ENCODE results near the gene SNAP91. TPM values are rescaled to one million over a fixed set of nuclear protein-coding genes. Genes with fewer than 3 reads are reported as not detected.

SNAP91 gene
- total and polyA plus RNA-seq, 4 donors = not detected

DNA sequence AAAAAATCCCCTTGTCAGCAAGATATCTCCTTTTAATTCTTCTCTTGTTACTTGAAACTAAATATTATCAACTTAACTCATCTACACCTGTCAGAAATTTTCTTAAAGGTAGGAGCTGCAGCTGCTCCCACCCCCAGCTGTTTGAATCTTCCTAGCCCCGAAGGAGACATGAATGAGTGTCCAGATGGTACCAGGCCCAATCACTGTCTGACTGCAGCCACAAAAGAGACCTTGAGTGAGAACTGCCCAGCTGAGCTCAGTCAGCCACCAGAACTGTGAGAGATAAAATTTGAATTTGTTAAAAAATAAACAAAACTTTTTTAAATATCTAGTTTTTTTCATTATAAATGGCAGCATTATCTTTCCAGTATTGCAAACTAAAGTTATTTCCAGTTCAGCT is 111.8 kb downstream of the SNAP91 start:
- H3K4me1 ChIP-seq (ENCODE audit: control insufficient read depth in 4 of 4, insufficient read depth in 4 of 4, low read length in 3 of 4) = no peaks in the 10 kb centered on the region
- WGBS = 79% methylated on average over 1 of the region's 1 CpG
- TF ChIP-seq, protein P1, sequence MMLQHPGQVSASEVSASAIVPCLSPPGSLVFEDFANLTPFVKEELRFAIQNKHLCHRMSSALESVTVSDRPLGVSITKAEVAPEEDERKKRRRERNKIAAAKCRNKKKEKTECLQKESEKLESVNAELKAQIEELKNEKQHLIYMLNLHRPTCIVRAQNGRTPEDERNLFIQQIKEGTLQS (IDR thresholded peaks at IDR 0.05) = no peak
- TF ChIP-seq JUND (IDR thresholded peaks at IDR 0.05) (no peak), TAF1 (conservative IDR thresholded peaks at IDR 0.05) (no peak), FOXA1 (IDR thresholded peaks at IDR 0.05) (no peak), HNF4G (IDR thresholded peaks at IDR 0.05) (no peak), SP1 (IDR thresholded peaks at IDR 0.05) (no peak), HNF4A (conservative IDR thresholded peaks at IDR 0.05) (no peak), EGR1 (IDR thresholded peaks at IDR 0.05; ENCODE audit: low read depth in 2 of 2) (no peak), RAD21 (IDR thresholded peaks at IDR 0.05) (no peak), GABPA (IDR thresholded peaks at IDR 0.05 in 1 of 2, conservative IDR thresholded peaks at IDR 0.05 in 1 of 2) (no peak), ZBTB33 (IDR thresholded peaks at IDR 0.05) (no peak), YY1 (IDR thresholded peaks at IDR 0.05) (no peak), MAX (IDR thresholded peaks at IDR 0.05) (no peak), FOXA2 (IDR thresholded peaks at IDR 0.05) (no peak), RXRA (IDR thresholded peaks at IDR 0.05) (no peak), NR2F2 (IDR thresholded peaks at IDR 0.05) (no peak)
- TF ChIP-seq, protein P2, sequence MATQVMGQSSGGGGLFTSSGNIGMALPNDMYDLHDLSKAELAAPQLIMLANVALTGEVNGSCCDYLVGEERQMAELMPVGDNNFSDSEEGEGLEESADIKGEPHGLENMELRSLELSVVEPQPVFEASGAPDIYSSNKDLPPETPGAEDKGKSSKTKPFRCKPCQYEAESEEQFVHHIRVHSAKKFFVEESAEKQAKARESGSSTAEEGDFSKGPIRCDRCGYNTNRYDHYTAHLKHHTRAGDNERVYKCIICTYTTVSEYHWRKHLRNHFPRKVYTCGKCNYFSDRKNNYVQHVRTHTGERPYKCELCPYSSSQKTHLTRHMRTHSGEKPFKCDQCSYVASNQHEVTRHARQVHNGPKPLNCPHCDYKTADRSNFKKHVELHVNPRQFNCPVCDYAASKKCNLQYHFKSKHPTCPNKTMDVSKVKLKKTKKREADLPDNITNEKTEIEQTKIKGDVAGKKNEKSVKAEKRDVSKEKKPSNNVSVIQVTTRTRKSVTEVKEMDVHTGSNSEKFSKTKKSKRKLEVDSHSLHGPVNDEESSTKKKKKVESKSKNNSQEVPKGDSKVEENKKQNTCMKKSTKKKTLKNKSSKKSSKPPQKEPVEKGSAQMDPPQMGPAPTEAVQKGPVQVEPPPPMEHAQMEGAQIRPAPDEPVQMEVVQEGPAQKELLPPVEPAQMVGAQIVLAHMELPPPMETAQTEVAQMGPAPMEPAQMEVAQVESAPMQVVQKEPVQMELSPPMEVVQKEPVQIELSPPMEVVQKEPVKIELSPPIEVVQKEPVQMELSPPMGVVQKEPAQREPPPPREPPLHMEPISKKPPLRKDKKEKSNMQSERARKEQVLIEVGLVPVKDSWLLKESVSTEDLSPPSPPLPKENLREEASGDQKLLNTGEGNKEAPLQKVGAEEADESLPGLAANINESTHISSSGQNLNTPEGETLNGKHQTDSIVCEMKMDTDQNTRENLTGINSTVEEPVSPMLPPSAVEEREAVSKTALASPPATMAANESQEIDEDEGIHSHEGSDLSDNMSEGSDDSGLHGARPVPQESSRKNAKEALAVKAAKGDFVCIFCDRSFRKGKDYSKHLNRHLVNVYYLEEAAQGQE (IDR thresholded peaks at IDR 0.05) = no peak
- TF ChIP-seq, protein P3, sequence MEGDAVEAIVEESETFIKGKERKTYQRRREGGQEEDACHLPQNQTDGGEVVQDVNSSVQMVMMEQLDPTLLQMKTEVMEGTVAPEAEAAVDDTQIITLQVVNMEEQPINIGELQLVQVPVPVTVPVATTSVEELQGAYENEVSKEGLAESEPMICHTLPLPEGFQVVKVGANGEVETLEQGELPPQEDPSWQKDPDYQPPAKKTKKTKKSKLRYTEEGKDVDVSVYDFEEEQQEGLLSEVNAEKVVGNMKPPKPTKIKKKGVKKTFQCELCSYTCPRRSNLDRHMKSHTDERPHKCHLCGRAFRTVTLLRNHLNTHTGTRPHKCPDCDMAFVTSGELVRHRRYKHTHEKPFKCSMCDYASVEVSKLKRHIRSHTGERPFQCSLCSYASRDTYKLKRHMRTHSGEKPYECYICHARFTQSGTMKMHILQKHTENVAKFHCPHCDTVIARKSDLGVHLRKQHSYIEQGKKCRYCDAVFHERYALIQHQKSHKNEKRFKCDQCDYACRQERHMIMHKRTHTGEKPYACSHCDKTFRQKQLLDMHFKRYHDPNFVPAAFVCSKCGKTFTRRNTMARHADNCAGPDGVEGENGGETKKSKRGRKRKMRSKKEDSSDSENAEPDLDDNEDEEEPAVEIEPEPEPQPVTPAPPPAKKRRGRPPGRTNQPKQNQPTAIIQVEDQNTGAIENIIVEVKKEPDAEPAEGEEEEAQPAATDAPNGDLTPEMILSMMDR (IDR thresholded peaks at IDR 0.05; ENCODE audit: low read depth, low read length, missing input control) = no peak
- H3K4me3 ChIP-seq (ENCODE audit: low read depth in 1 of 3, low read length in 3 of 3) = no peak overlapping the region
- no peak for DNase-seq (ENCODE audit: low spot score)
- peaks cover 0 to 2% (median 0%) of the 10 kb centered on the region in 4 donors for H3K27me3 ChIP-seq (ENCODE audit: control insufficient read depth in 4 of 4, insufficient read depth in 4 of 4, low read length in 3 of 4)
- H3K27ac ChIP-seq (ENCODE audit: low read depth in 1 of 2, low read length in 2 of 2) = no peak overlapping the region
- H3K36me3 ChIP-seq (ENCODE audit: control insufficient read depth in 4 of 4, insufficient read depth in 3 of 4, low read depth in 1 of 4, low read length in 3 of 4) = no peaks in the 10 kb centered on the region
- H3K9ac ChIP-seq (ENCODE audit: low read depth in 1 of 2, low read length in 2 of 2) = no peak overlapping the region
- no peaks in the 10 kb centered on the region for H3K9me3 ChIP-seq (ENCODE audit: control insufficient read depth in 4 of 4, low read length in 3 of 4)

All from liver (tissue), 9 donors.